A549 (cell line): ENCODE measurements around the gene GNAO1. TPM values are rescaled to one million over a fixed set of nuclear protein-coding genes. Genes with fewer than 3 reads are reported as not detected.

Source experiments
- ATAC-seq, 2 experiments: fragments of 200-7000 bp in 1 of 2; fragments of >200 bp in 1 of 2; cut with Nextera tagmentation in 1 of 2; cut with Tn5 transposase in 1 of 2; 3 replicates each; pipeline versions ENCODE4 v1.8.0 to v1.9.1; 2018 to 2020; ENCODE audit warnings: mild to moderate bottlenecking in 1 of 2, moderate library complexity in 1 of 2
- CTCF ChIA-PET: fragments of 300-600 bp; sonication (Branson Sonifier 250); formaldehyde crosslinking; extraction: SDS; loops from one replicate; lab custom pipeline; 2021; ENCODE audit warnings: antibody characterized with exemption, inconsistent platforms; lab: Yijun Ruan, JAX
- POLR2A ChIA-PET: fragments of 350-600 bp; formaldehyde crosslinking; extraction: SDS; loops from one replicate; lab custom pipeline; 2021; ENCODE audit warnings: antibody characterized with exemption, inconsistent platforms; lab: Yijun Ruan, JAX
- DNase-seq, 2 experiments: peaks; one replicate each; pipeline versions ENCODE4 v3.0.0 to v3.0.0-alpha.2; 2011 to 2016; ENCODE audit warnings: low read depth in 1 of 2, low spot score in 1 of 2
- FAIRE-seq: peaks from 2 replicates; lab custom pipeline; 2011; peaks lifted over from hg19 to GRCh38; lab: Jason Lieb, UNC
- H3K27ac ChIP-seq, 2 experiments: fragments of >200 bp; sonication (Bioruptor Twin); formaldehyde crosslinking; 3 replicates each; pipeline ENCODE4 v1.5.1; 2016 to 2017
- H3K4me1 ChIP-seq: fragments of >200 bp; sonication (Bioruptor Twin); formaldehyde crosslinking; 3 replicates; pipeline ENCODE4 v1.6.1; 2016
- H3K4me2 ChIP-seq: fragments of >200 bp; sonication (Bioruptor Twin); formaldehyde crosslinking; 3 replicates; pipeline ENCODE4 v1.6.1; 2016
- H3K4me3 ChIP-seq: fragments of >200 bp; sonication (Bioruptor Twin); formaldehyde crosslinking; 3 replicates; pipeline ENCODE4 v1.5.1; 2016
- H3K9me3 ChIP-seq: fragments of >200 bp; sonication (Bioruptor Twin); formaldehyde crosslinking; 3 replicates; pipeline ENCODE4 v1.6.1; 2016
- CBX2 ChIP-seq: fragments of 200-600 bp; sonication (generic); IDR thresholded peaks from 2 replicates; pipeline ENCODE4 v1.6.1; 2016; ENCODE audit warnings: low read depth, mild to moderate bottlenecking, borderline replicate concordance
- CBX8 ChIP-seq: fragments of 200-600 bp; sonication (generic); IDR thresholded peaks from 2 replicates; pipeline ENCODE4 v1.6.1; 2016
- CEBPB ChIP-seq, 2 experiments: fragments of >200 bp in 1 of 2; sonication (Bioruptor Twin) in 1 of 2; formaldehyde crosslinking in 1 of 2; IDR thresholded peaks; 2 replicates each; pipeline ENCODE4 v1.6.1; 2012 to 2016
- CHD2 ChIP-seq: fragments of 150-350 bp; IDR thresholded peaks from 2 replicates; pipeline ENCODE4 v1.6.1; 2014; ENCODE audit warnings: low read length; ENCODE audit not compliant: partially characterized antibody
- CHD4 ChIP-seq: fragments of 200-600 bp; sonication (generic); IDR thresholded peaks from 2 replicates; pipeline ENCODE4 v1.6.1; 2016; ENCODE audit warnings: antibody characterized with exemption, mild to moderate bottlenecking, borderline replicate concordance
- EHF ChIP-seq: fragments of 250-450 bp; sonication (Bioruptor Pico); IDR thresholded peaks from 2 replicates; pipeline ENCODE4 v1.5.0; 2020; ENCODE audit warnings: mild to moderate bottlenecking
- EP300 ChIP-seq, 2 experiments: fragments of >200 bp; sonication (Bioruptor Twin); formaldehyde crosslinking; IDR thresholded peaks; 2 replicates in 1 of 2; 3 replicates in 1 of 2; pipeline ENCODE4 v1.6.1; 2016 to 2017
- FOSL2 ChIP-seq, 2 experiments: fragments of 450-650 bp in 1 of 2; fragments of >200 bp in 1 of 2; sonication (Bioruptor Twin) in 1 of 2; formaldehyde crosslinking; IDR thresholded peaks; 2 replicates each; pipeline versions ENCODE4 v1.5.0 to v1.6.1; 2016 to 2020; ENCODE audit warnings: mild to moderate bottlenecking in 1 of 2, moderate library complexity in 1 of 2
- FOXS1 ChIP-seq: fragments of 250-450 bp; sonication (Bioruptor Pico); IDR thresholded peaks from 2 replicates; pipeline ENCODE4 v1.5.0; 2020; ENCODE audit warnings: mild to moderate bottlenecking, moderate library complexity
- HDAC2 ChIP-seq: fragments of 200-600 bp; sonication (generic); IDR thresholded peaks from 2 replicates; pipeline ENCODE4 v1.6.1; 2016
- HOXA7 ChIP-seq: fragments of 250-450 bp; sonication (Bioruptor Pico); IDR thresholded peaks from 2 replicates; pipeline ENCODE4 v1.5.0; 2020; ENCODE audit warnings: mild to moderate bottlenecking, moderate library complexity
- HOXB13 ChIP-seq: fragments of 250-450 bp; sonication (Bioruptor Pico); IDR thresholded peaks from 2 replicates; pipeline ENCODE4 v1.5.0; 2020; ENCODE audit warnings: low read depth, mild to moderate bottlenecking, moderate library complexity
- HOXB5 ChIP-seq: fragments of 250-450 bp; sonication (Bioruptor Pico); IDR thresholded peaks from 2 replicates; pipeline ENCODE4 v1.5.0; 2020; ENCODE audit warnings: mild to moderate bottlenecking, moderate library complexity
- JUNB ChIP-seq: fragments of >200 bp; sonication (Bioruptor Twin); formaldehyde crosslinking; IDR thresholded peaks from 2 replicates; pipeline ENCODE4 v1.6.1; 2016
- KDM1A ChIP-seq: fragments of 200-600 bp; sonication (generic); IDR thresholded peaks from 2 replicates; pipeline ENCODE4 v1.6.1; 2016; ENCODE audit warnings: low read depth, mild to moderate bottlenecking
- MYC ChIP-seq: IDR thresholded peaks from 2 replicates; pipeline ENCODE4 v1.6.1; 2012; ENCODE audit warnings: mild to moderate bottlenecking, inconsistent platforms, low read length, improper control_type of control experiment, borderline replicate concordance
- NFE2L2 ChIP-seq: fragments of 150-350 bp; conservative IDR thresholded peaks from 2 replicates; pipeline ENCODE4 v1.6.1; 2014; ENCODE audit warnings: low read length
- NR3C1 ChIP-seq: fragments of >200 bp; sonication (Bioruptor Twin); formaldehyde crosslinking; IDR thresholded peaks from 3 replicates; pipeline ENCODE4 v1.6.1; 2017
- PHF8 ChIP-seq: fragments of 200-600 bp; sonication (generic); IDR thresholded peaks from 2 replicates; pipeline ENCODE4 v1.6.1; 2016; ENCODE audit warnings: low read depth, mild to moderate bottlenecking, antibody characterized with exemption, moderate library complexity, borderline replicate concordance
- SREBF2 ChIP-seq: fragments of 450-650 bp; IDR thresholded peaks from 2 replicates; pipeline ENCODE4 v1.6.1; 2014; ENCODE audit warnings: mild to moderate bottlenecking, moderate library complexity
- TFCP2L1 ChIP-seq: fragments of 250-450 bp; sonication (Bioruptor Pico); IDR thresholded peaks from 2 replicates; pipeline ENCODE4 v1.5.0; 2021; ENCODE audit warnings: mild to moderate bottlenecking
- ZNF302 ChIP-seq: fragments of 250-450 bp; sonication (Bioruptor Pico); IDR thresholded peaks from 2 replicates; pipeline ENCODE4 v1.9.0; 2021; ENCODE audit warnings: inconsistent platforms, mild to moderate bottlenecking, moderate library complexity
- WGBS: methylation state at CpG from one replicate; pipeline ENCODE4 v1.1.6; 2017; ENCODE audit errors: missing lambda C conversion rate; 5-methylcytosine and 5-hydroxymethylcytosine counted together
- polyA plus RNA-seq, 4 experiments: library from polyadenylated mRNA; depleted of rRNA in 3 of 4; stranded (reverse); fragments of >200 nt; fragmentation: RNase III in 1 of 4; extraction: RNeasy Plus Mini Kit Qiagen cat#74134 plus additional on column Dnase treatment in 1 of 4; gene quantifications; 2 replicates in 3 of 4; 3 replicates in 1 of 4; pipeline ENCODE4 v1.2.3, GENCODE V29; 2011 to 2017
- TF ChIP-seq, protein P1 (sequence below): IDR thresholded peaks from 2 replicates; pipeline ENCODE4 v1.6.1; 2012; ENCODE audit warnings: low read depth, borderline replicate concordance
- TF ChIP-seq, protein P2 (sequence below): fragments of >200 bp; sonication (Bioruptor Twin); formaldehyde crosslinking; IDR thresholded peaks from 3 replicates; pipeline ENCODE4 v1.6.1; 2016
- TF ChIP-seq, protein P3 (sequence below): fragments of >200 bp; sonication (Bioruptor Twin); formaldehyde crosslinking; IDR thresholded peaks from 2 replicates; pipeline ENCODE4 v1.6.1; 2016
- TF ChIP-seq, protein P4 (sequence below): fragments of 200-600 bp; sonication (generic); IDR thresholded peaks from 2 replicates; pipeline ENCODE4 v1.6.1; 2016; ENCODE audit warnings: antibody characterized with exemption, mild to moderate bottlenecking, moderate library complexity

GNAO1 gene
- polyA plus RNA-seq, 2 of the 4 experiments (the other 2 are of a cell fraction), result 0.22 to 0.23 TPM

DNA sequence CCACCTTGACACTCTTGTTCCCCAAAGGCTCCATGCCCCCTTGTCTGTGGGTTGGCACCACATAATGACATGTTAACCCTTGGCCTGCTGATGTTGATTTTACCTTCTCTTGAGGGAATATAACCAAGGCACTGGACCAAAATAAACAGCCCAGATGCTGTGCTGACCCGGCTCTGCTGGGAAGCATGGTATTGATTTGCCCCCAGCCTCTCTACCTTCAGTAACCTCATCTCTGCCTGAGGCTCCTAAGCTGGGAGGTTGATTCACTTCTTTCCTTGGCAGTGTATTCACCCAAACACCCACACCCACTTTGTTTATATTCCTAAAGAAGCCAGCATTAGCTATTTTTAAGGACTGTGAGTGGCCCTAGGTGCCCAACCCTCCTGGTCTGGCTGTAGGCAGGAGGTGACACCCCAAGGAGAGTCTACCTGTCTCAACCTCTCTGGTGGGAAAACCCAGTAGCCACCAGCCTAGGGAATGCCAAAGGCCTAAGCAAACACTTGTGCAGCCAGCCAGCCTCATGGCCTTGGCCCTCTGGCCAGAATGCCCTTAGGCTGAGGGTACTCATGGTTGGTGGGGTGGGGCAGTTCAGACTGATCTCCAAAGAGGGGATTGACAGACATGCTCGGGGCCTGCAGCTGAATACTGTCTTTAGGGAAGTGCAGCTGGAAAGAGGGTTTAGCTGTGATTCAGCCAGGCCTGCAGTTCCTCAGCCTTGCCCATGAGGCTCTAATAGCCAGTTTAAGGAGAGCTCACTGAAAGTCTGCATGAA, 42.7 kb downstream of the GNAO1 start:
- ChIA-PET CTCF (no interaction called here), POLR2A (no interaction called here)
- TF ChIP-seq, protein P1, sequence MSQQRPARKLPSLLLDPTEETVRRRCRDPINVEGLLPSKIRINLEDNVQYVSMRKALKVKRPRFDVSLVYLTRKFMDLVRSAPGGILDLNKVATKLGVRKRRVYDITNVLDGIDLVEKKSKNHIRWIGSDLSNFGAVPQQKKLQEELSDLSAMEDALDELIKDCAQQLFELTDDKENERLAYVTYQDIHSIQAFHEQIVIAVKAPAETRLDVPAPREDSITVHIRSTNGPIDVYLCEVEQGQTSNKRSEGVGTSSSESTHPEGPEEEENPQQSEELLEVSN, result no peak
- TF ChIP-seq, protein P2, sequence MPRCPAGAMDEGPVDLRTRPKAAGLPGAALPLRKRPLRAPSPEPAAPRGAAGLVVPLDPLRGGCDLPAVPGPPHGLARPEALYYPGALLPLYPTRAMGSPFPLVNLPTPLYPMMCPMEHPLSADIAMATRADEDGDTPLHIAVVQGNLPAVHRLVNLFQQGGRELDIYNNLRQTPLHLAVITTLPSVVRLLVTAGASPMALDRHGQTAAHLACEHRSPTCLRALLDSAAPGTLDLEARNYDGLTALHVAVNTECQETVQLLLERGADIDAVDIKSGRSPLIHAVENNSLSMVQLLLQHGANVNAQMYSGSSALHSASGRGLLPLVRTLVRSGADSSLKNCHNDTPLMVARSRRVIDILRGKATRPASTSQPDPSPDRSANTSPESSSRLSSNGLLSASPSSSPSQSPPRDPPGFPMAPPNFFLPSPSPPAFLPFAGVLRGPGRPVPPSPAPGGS, result no peak
- TF ChIP-seq ZNF302 (CRISPR knock-in tag) (no peak), FOSL2 (IDR thresholded peaks at IDR 0.05) (no peak), FOSL2 (CRISPR knock-in tag; IDR thresholded peaks at IDR 0.05) (no peak), NR3C1 (no peak), HOXA7 (CRISPR knock-in tag) (no peak), HDAC2 (no peak), JUNB (no peak), NFE2L2 (no peak), KDM1A (no peak)
- TF ChIP-seq, protein P3, sequence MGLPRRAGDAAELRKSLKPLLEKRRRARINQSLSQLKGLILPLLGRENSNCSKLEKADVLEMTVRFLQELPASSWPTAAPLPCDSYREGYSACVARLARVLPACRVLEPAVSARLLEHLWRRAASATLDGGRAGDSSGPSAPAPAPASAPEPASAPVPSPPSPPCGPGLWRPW, result no peak
- no peak overlapping the region for H3K4me2 ChIP-seq
- no peak overlapping the region for H3K4me3 ChIP-seq
- no peak overlapping the region for H3K27ac ChIP-seq
- ATAC-seq (no peak), DNase-seq (no peak), FAIRE-seq (no peak)
- H3K4me1 ChIP-seq, result no peaks in the 10 kb centered on the region
- 36% methylated on average over 2 of the region's 2 CpGs for WGBS
- no peaks in the 10 kb centered on the region for H3K9me3 ChIP-seq

DNA sequence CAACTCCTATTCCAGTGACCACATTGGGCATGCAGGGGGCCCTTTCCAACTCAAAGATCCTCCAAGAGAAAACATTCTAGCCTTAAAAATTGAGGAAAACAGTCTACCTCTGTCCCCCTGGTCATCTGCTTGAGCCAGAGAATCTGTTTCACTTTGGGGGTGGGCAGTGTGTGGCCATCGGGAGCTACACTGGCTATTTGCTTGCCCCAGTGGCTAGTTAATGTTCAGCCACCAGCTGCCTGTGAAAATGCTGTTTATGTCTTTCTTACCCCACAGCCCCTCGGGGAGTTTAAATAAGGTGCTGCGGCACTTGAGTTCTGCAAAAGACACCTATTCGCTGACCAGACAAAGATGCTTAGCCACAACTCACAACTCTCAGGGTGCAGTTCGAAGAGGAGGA, 43.4 kb downstream of the GNAO1 start:
- ChIA-PET CTCF (no interaction called here), POLR2A (no interaction called here)
- no peak for TF ChIP-seq CBX8
- Histone ChIP-seq H3K27ac (no peak overlapping the region), H3K9me3 (no peaks in the 10 kb centered on the region), H3K4me2 (no peak overlapping the region), H3K4me1 (no peaks in the 10 kb centered on the region), H3K4me3 (no peak overlapping the region)
- no peak for ATAC-seq
- DNase-seq, result no peak
- no peak for FAIRE-seq
- 43% methylated on average over 5 of the region's 5 CpGs for WGBS

DNA sequence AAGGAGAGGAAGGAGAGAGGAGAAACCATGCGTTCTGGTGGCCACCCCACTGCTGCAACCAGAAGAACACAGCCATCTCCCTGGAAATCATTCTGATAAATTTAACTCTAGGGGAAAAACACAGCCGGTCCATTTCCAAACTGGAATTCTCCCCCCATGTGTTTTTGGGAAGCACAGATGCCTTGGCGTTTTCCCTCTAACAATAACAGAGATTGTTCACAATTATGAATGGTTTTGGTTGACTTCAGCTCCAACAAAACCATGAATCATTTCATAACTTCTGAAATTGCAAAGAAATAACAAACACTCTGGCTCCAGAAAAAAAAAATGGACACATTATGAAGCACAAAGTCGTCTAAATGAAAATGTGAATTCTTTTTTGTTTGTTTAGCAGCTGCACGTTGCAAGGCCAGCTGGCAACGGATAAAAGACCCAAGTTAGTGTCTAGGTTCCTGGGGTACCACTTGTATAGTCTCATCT, 46.2 kb downstream of the GNAO1 start:
- no peak for FAIRE-seq
- ChIA-PET POLR2A (no interaction called here), CTCF (no interaction called here)
- ATAC-seq, result no peak
- no peak for DNase-seq
- no peak for TF ChIP-seq MYC
- no peak for TF ChIP-seq SREBF2
- no peak for TF ChIP-seq TFCP2L1
- TF ChIP-seq CHD2, result no peak
- TF ChIP-seq HOXB13 (CRISPR knock-in tag), result no peak
- TF ChIP-seq FOXS1 (CRISPR knock-in tag), result no peak
- TF ChIP-seq CBX2, result no peak
- TF ChIP-seq CEBPB (IDR thresholded peaks at IDR 0.05), result no peak
- no peak for TF ChIP-seq HOXA7 (CRISPR knock-in tag)
- TF ChIP-seq, protein P4, sequence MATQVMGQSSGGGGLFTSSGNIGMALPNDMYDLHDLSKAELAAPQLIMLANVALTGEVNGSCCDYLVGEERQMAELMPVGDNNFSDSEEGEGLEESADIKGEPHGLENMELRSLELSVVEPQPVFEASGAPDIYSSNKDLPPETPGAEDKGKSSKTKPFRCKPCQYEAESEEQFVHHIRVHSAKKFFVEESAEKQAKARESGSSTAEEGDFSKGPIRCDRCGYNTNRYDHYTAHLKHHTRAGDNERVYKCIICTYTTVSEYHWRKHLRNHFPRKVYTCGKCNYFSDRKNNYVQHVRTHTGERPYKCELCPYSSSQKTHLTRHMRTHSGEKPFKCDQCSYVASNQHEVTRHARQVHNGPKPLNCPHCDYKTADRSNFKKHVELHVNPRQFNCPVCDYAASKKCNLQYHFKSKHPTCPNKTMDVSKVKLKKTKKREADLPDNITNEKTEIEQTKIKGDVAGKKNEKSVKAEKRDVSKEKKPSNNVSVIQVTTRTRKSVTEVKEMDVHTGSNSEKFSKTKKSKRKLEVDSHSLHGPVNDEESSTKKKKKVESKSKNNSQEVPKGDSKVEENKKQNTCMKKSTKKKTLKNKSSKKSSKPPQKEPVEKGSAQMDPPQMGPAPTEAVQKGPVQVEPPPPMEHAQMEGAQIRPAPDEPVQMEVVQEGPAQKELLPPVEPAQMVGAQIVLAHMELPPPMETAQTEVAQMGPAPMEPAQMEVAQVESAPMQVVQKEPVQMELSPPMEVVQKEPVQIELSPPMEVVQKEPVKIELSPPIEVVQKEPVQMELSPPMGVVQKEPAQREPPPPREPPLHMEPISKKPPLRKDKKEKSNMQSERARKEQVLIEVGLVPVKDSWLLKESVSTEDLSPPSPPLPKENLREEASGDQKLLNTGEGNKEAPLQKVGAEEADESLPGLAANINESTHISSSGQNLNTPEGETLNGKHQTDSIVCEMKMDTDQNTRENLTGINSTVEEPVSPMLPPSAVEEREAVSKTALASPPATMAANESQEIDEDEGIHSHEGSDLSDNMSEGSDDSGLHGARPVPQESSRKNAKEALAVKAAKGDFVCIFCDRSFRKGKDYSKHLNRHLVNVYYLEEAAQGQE, result no peak
- TF ChIP-seq, protein P1, result no peak
- no peak for TF ChIP-seq EHF
- no peak for TF ChIP-seq EP300 (IDR thresholded peaks at IDR 0.05)
- TF ChIP-seq HOXB5 (CRISPR knock-in tag), result no peak
- TF ChIP-seq HDAC2, result no peak
- no peak for TF ChIP-seq CHD4
- TF ChIP-seq PHF8, result no peak
- Histone ChIP-seq H3K27ac (no peak overlapping the region), H3K4me1 (no peaks in the 10 kb centered on the region), H3K9me3 (no peaks in the 10 kb centered on the region), H3K4me2 (no peak overlapping the region), H3K4me3 (no peak overlapping the region)
- 30% methylated on average over 6 of the region's 6 CpGs for WGBS
